Measurements from ENCODE around the gene NSUN6. TPM values are rescaled to one million over a fixed set of nuclear protein-coding genes. Genes with fewer than 3 reads are reported as not detected.

The NSUN6 gene
- total and polyA plus RNA-seq, 2 experiments from 2014 or later: 18.1 to 37.4 TPM

DNA sequence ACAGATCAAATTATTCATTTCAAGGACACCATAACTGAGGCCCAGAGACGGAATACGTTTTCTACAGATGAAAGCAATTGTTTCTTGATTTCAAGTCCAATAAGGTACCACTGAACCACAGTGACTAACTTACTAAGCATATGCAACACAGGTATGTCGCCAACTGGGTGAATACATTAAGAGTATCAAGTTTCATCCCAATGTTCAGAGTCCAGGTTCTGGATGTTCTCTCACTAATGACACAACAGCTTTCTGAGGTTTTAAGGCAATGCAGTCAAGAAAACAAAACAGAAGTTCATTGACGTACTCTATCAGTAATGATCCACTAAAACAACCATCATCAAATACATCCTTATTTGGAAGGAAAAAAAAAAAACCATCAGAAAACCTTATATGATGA, 35.8 kb downstream of the NSUN6 start:
- no peaks in the 10 kb centered on the region for H3K9me2 ChIP-seq (ENCODE audit: insufficient read depth)
- DNase-seq (ENCODE audit: low spot score): no peak
- TF ChIP-seq STAT1 (IDR thresholded peaks at IDR 0.05; ENCODE audit: unreplicated experiment): no peak
- TF ChIP-seq, protein P1, sequence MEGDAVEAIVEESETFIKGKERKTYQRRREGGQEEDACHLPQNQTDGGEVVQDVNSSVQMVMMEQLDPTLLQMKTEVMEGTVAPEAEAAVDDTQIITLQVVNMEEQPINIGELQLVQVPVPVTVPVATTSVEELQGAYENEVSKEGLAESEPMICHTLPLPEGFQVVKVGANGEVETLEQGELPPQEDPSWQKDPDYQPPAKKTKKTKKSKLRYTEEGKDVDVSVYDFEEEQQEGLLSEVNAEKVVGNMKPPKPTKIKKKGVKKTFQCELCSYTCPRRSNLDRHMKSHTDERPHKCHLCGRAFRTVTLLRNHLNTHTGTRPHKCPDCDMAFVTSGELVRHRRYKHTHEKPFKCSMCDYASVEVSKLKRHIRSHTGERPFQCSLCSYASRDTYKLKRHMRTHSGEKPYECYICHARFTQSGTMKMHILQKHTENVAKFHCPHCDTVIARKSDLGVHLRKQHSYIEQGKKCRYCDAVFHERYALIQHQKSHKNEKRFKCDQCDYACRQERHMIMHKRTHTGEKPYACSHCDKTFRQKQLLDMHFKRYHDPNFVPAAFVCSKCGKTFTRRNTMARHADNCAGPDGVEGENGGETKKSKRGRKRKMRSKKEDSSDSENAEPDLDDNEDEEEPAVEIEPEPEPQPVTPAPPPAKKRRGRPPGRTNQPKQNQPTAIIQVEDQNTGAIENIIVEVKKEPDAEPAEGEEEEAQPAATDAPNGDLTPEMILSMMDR (conservative IDR thresholded peaks at IDR 0.05; ENCODE audit: low read depth in 2 of 2): no peak
- no peak for TF ChIP-seq ZNF114 (CRISPR knock-in tag; IDR thresholded peaks at IDR 0.05)
- TF ChIP-seq, protein P2, sequence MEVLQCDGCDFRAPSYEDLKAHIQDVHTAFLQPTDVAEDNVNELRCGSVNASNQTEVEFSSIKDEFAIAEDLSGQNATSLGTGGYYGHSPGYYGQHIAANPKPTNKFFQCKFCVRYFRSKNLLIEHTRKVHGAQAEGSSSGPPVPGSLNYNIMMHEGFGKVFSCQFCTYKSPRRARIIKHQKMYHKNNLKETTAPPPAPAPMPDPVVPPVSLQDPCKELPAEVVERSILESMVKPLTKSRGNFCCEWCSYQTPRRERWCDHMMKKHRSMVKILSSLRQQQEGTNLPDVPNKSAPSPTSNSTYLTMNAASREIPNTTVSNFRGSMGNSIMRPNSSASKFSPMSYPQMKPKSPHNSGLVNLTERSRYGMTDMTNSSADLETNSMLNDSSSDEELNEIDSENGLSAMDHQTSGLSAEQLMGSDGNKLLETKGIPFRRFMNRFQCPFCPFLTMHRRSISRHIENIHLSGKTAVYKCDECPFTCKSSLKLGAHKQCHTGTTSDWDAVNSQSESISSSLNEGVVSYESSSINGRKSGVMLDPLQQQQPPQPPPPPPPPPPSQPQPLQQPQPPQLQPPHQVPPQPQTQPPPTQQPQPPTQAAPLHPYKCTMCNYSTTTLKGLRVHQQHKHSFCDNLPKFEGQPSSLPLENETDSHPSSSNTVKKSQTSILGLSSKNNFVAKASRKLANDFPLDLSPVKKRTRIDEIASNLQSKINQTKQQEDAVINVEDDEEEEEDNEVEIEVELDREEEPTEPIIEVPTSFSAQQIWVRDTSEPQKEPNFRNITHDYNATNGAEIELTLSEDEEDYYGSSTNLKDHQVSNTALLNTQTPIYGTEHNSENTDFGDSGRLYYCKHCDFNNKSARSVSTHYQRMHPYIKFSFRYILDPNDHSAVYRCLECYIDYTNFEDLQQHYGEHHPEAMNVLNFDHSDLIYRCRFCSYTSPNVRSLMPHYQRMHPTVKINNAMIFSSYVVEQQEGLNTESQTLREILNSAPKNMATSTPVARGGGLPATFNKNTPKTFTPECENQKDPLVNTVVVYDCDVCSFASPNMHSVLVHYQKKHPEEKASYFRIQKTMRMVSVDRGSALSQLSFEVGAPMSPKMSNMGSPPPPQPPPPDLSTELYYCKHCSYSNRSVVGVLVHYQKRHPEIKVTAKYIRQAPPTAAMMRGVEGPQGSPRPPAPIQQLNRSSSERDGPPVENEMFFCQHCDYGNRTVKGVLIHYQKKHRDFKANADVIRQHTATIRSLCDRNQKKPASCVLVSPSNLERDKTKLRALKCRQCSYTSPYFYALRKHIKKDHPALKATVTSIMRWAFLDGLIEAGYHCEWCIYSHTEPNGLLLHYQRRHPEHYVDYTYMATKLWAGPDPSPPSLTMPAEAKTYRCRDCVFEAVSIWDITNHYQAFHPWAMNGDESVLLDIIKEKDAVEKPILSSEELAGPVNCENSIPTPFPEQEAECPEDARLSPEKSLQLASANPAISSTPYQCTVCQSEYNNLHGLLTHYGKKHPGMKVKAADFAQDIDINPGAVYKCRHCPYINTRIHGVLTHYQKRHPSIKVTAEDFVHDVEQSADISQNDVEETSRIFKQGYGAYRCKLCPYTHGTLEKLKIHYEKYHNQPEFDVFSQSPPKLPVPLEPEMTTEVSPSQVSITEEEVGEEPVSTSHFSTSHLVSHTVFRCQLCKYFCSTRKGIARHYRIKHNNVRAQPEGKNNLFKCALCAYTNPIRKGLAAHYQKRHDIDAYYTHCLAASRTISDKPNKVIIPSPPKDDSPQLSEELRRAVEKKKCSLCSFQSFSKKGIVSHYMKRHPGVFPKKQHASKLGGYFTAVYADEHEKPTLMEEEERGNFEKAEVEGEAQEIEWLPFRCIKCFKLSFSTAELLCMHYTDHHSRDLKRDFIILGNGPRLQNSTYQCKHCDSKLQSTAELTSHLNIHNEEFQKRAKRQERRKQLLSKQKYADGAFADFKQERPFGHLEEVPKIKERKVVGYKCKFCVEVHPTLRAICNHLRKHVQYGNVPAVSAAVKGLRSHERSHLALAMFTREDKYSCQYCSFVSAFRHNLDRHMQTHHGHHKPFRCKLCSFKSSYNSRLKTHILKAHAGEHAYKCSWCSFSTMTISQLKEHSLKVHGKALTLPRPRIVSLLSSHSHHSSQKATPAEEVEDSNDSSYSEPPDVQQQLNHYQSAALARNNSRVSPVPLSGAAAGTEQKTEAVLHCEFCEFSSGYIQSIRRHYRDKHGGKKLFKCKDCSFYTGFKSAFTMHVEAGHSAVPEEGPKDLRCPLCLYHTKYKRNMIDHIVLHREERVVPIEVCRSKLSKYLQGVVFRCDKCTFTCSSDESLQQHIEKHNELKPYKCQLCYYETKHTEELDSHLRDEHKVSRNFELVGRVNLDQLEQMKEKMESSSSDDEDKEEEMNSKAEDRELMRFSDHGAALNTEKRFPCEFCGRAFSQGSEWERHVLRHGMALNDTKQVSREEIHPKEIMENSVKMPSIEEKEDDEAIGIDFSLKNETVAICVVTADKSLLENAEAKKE (CRISPR knock-in tag; IDR thresholded peaks at IDR 0.05): no peak
- TF ChIP-seq, protein P3, sequence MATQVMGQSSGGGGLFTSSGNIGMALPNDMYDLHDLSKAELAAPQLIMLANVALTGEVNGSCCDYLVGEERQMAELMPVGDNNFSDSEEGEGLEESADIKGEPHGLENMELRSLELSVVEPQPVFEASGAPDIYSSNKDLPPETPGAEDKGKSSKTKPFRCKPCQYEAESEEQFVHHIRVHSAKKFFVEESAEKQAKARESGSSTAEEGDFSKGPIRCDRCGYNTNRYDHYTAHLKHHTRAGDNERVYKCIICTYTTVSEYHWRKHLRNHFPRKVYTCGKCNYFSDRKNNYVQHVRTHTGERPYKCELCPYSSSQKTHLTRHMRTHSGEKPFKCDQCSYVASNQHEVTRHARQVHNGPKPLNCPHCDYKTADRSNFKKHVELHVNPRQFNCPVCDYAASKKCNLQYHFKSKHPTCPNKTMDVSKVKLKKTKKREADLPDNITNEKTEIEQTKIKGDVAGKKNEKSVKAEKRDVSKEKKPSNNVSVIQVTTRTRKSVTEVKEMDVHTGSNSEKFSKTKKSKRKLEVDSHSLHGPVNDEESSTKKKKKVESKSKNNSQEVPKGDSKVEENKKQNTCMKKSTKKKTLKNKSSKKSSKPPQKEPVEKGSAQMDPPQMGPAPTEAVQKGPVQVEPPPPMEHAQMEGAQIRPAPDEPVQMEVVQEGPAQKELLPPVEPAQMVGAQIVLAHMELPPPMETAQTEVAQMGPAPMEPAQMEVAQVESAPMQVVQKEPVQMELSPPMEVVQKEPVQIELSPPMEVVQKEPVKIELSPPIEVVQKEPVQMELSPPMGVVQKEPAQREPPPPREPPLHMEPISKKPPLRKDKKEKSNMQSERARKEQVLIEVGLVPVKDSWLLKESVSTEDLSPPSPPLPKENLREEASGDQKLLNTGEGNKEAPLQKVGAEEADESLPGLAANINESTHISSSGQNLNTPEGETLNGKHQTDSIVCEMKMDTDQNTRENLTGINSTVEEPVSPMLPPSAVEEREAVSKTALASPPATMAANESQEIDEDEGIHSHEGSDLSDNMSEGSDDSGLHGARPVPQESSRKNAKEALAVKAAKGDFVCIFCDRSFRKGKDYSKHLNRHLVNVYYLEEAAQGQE (IDR thresholded peaks at IDR 0.05; ENCODE audit: unreplicated experiment): no peak
- no peak for TF ChIP-seq EZH2 (IDR thresholded peaks at IDR 0.05; ENCODE audit: low read depth, unreplicated experiment)
- no peak for TF ChIP-seq JUNB (IDR thresholded peaks at IDR 0.05; ENCODE audit: unreplicated experiment)
- no peak for TF ChIP-seq CREB1 (CRISPR knock-in tag; IDR thresholded peaks at IDR 0.05; ENCODE audit: low read depth)
- TF ChIP-seq, protein P4, sequence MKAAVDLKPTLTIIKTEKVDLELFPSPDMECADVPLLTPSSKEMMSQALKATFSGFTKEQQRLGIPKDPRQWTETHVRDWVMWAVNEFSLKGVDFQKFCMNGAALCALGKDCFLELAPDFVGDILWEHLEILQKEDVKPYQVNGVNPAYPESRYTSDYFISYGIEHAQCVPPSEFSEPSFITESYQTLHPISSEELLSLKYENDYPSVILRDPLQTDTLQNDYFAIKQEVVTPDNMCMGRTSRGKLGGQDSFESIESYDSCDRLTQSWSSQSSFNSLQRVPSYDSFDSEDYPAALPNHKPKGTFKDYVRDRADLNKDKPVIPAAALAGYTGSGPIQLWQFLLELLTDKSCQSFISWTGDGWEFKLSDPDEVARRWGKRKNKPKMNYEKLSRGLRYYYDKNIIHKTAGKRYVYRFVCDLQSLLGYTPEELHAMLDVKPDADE (IDR thresholded peaks at IDR 0.05): no peak
- no peak for TF ChIP-seq ZNF331 (CRISPR knock-in tag; IDR thresholded peaks at IDR 0.05; ENCODE audit: low read depth)
- no peak for TF ChIP-seq EZH2phosphoT487 (IDR thresholded peaks at IDR 0.05; ENCODE audit: unreplicated experiment)
- TF ChIP-seq NANOG (IDR thresholded peaks at IDR 0.05; ENCODE audit: borderline replicate concordance): no peak
- no peak for TF ChIP-seq POLR2AphosphoS5 (IDR thresholded peaks at IDR 0.05; ENCODE audit: low read depth)
- no peak for ATAC-seq
- no peak overlapping the region for H3K4me3 ChIP-seq
- H3K4me1 ChIP-seq (ENCODE audit: insufficient read depth): no peaks in the 10 kb centered on the region
- no peak overlapping the region for H3K27ac ChIP-seq (ENCODE audit: low read depth)
- no peaks in the 10 kb centered on the region for H3F3A ChIP-seq (replicated peaks; ENCODE audit: low read depth)
- H3K27me3 ChIP-seq (ENCODE audit: insufficient read depth): no peaks in the 10 kb centered on the region
- H3K27ac Mint-ChIP-seq: no peak overlapping the region
- H2AFZ ChIP-seq: no peak overlapping the region
- peaks cover 14% of the 10 kb centered on the region; the same call in 2 of the 3 replicates for H3K36me3 Mint-ChIP-seq (ENCODE audit: low read depth)
- no peak overlapping the region for H3K4me2 ChIP-seq
- peaks cover 4% of the 10 kb centered on the region for H3K27me3 Mint-ChIP-seq (ENCODE audit: insufficient read depth, low read depth, poor library complexity)
- no peak overlapping the region for H3K4me3 Mint-ChIP-seq
- H4K20me1 ChIP-seq (replicated peaks; ENCODE audit: insufficient read depth): 0 out of 2 replicates have a peak, but pooled peaks cover 5% of the 10 kb centered on the region
- H3K36me3 ChIP-seq (ENCODE audit: insufficient read depth): no peaks in the 10 kb centered on the region
- H3K9me3 Mint-ChIP-seq: no peaks in the 10 kb centered on the region
- peaks cover 3% of the 10 kb centered on the region; the same call in 2 of the 3 replicates for H3K4me1 Mint-ChIP-seq
- H3K79me2 ChIP-seq (replicated peaks; ENCODE audit: insufficient read depth): no peaks in the 10 kb centered on the region
